ENCODE measurements around the gene FBXW11.

DNA sequence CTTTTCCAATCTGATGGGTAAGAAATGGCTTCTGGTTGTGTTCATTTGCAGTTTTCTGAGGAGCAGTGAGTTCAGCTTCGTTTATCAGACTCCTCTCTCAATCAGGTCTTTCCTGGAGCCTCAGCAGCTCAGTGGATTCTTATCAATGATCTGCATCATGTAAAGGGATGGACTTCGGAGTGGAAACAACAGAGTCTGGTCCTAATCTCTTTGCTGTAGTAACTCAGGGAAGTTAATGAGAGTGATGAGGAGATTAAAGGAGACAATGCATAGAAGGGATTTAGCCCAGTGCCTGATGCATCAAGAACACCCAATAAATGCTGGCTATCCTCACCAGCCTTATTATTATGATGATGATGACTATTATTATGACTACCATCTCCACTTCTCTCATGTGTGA is 173.7 kb downstream of the FBXW11 start:
- TF ChIP-seq, protein P1, sequence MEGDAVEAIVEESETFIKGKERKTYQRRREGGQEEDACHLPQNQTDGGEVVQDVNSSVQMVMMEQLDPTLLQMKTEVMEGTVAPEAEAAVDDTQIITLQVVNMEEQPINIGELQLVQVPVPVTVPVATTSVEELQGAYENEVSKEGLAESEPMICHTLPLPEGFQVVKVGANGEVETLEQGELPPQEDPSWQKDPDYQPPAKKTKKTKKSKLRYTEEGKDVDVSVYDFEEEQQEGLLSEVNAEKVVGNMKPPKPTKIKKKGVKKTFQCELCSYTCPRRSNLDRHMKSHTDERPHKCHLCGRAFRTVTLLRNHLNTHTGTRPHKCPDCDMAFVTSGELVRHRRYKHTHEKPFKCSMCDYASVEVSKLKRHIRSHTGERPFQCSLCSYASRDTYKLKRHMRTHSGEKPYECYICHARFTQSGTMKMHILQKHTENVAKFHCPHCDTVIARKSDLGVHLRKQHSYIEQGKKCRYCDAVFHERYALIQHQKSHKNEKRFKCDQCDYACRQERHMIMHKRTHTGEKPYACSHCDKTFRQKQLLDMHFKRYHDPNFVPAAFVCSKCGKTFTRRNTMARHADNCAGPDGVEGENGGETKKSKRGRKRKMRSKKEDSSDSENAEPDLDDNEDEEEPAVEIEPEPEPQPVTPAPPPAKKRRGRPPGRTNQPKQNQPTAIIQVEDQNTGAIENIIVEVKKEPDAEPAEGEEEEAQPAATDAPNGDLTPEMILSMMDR (IDR thresholded peaks at IDR 0.05) = no peak
- no peak for TF ChIP-seq POLR2A (IDR thresholded peaks at IDR 0.05)
- no peak for TF ChIP-seq EP300 (IDR thresholded peaks at IDR 0.05)
- no peak for TF ChIP-seq POLR2AphosphoS5 (IDR thresholded peaks at IDR 0.05)

Measured in suprapubic skin (tissue), 4 donors.